Natural killer cell (primary cell): Measurements from ENCODE around the gene POLR3K. TPM values are rescaled to one million over a fixed set of nuclear protein-coding genes. Genes with fewer than 3 reads are reported as not detected.
"Not testable (repeated sequence)": the region's sequence is repeated elsewhere in the genome, so short reads cannot be mapped to it uniquely, and the experiment has no call there.

Source experiments
- ATAC-seq, 3 donors: fragments of 150-1000 bp in 2 of 3; fragments of 200-7000 bp in 1 of 3; cut with Tn5 transposase; 1 replicate in 1 of 3; 2 replicates in 2 of 3; pipeline ENCODE4 v1.10.0; 2021; ENCODE audit warnings: mild to moderate bottlenecking in 2 of 3, moderate library complexity in 2 of 3
- DNase-seq, 2 donors: peaks; one replicate each; pipeline versions ENCODE4 v3.0.0 to v3.0.0-alpha.2; 2013 to 2021; ENCODE audit warnings: mixed read lengths in 1 of 2
- H3K27ac ChIP-seq: one replicate; pipeline ENCODE4 v1.5.1; 2013; ENCODE audit warnings: mild to moderate bottlenecking, low read length
- H3K27me3 ChIP-seq: one replicate; pipeline ENCODE4 v1.6.1; 2013; ENCODE audit warnings: low read length; ENCODE audit not compliant: control insufficient read depth, insufficient read depth
- H3K36me3 ChIP-seq: one replicate; pipeline ENCODE4 v1.6.1; 2013; ENCODE audit warnings: low read length; ENCODE audit not compliant: control insufficient read depth, insufficient read depth
- H3K4me1 ChIP-seq: one replicate; pipeline ENCODE4 v1.6.1; 2013; ENCODE audit warnings: low read length; ENCODE audit not compliant: control insufficient read depth, insufficient read depth
- H3K4me3 ChIP-seq: one replicate; pipeline ENCODE4 v1.5.1; 2013; ENCODE audit warnings: low read length
- H3K9me3 ChIP-seq: one replicate; pipeline ENCODE4 v1.6.1; 2013; ENCODE audit warnings: low read length; ENCODE audit not compliant: control insufficient read depth, insufficient read depth
- H3K27ac Mint-ChIP-seq, 2 donors: one replicate each; pipeline ENCODE4 v1.8.0; 2022; ENCODE audit warnings: mild to moderate bottlenecking in 2 of 2, mixed read lengths in 2 of 2, moderate library complexity in 1 of 2
- H3K27me3 Mint-ChIP-seq, 2 donors: one replicate each; pipeline ENCODE4 v1.8.0; 2022; ENCODE audit warnings: low read depth in 2 of 2, mixed read lengths in 2 of 2
- H3K36me3 Mint-ChIP-seq: one replicate; pipeline ENCODE4 v1.8.0; 2022; ENCODE audit warnings: mixed read lengths
- H3K4me1 Mint-ChIP-seq, 2 donors: one replicate each; pipeline ENCODE4 v1.8.0; 2022; ENCODE audit warnings: mixed read lengths in 2 of 2
- H3K4me3 Mint-ChIP-seq: one replicate; pipeline ENCODE4 v1.8.0; 2022; ENCODE audit warnings: mild to moderate bottlenecking, moderate library complexity, mixed read lengths
- H3K9me3 Mint-ChIP-seq, 2 donors: one replicate each; pipeline ENCODE4 v1.8.0; 2022; ENCODE audit warnings: mixed read lengths in 2 of 2
- WGBS: methylation state at CpG from one replicate; pipeline ENCODE4 v1.1.7; 2013; ENCODE audit warnings: missing lambda C conversion rate; ENCODE audit not compliant: insufficient coverage; 5-methylcytosine and 5-hydroxymethylcytosine counted together
- intact Hi-C: fragments of 100-400 bp; cut with micrococcal nuclease; formaldehyde crosslinking; loops from one replicate; pipeline ENCODE4 v1.14.2; 2022
- total RNA-seq, 4 donors: library from RNA; stranded (reverse); fragments of 120-200 nt in 1 of 4; gene quantifications; one replicate each; pipeline versions ENCODE4 v1.2.3 to v1.2.4, GENCODE V29; 2013 to 2022
- TF ChIP-seq, protein P1 (sequence below): fragments of 200-600 bp; IDR thresholded peaks from one replicate; pipeline ENCODE4 v1.8.0; 2022; ENCODE audit warnings: antibody characterized with exemption

The POLR3K gene
- total RNA-seq, 3 donors from 2014 or later (not counting 1 experiment from before 2014, with no cell fraction given), result 10.6 to 14.6 (median 11.3) TPM

- intact Hi-C loops, H3K27me3 Mint-ChIP-seq, H3K4me3 ChIP-seq, H3K27ac ChIP-seq, H3K9me3 ChIP-seq, H3K27me3 ChIP-seq, H3K4me1 ChIP-seq, H3K9me3 Mint-ChIP-seq, H3K36me3 Mint-ChIP-seq, H3K4me1 Mint-ChIP-seq, H3K36me3 ChIP-seq: not testable (repeated sequence)
- 30% methylated on average over 6 of the region's 27 CpGs for WGBS
- DNase-seq (peak in 1 of 2 donors; percentile 85), ATAC-seq (peak in 2 of 3 donors; percentile 59 to 66)
- H3K4me3 Mint-ChIP-seq, result peak overlapping the region; percentile 59
- TF ChIP-seq, protein P1, sequence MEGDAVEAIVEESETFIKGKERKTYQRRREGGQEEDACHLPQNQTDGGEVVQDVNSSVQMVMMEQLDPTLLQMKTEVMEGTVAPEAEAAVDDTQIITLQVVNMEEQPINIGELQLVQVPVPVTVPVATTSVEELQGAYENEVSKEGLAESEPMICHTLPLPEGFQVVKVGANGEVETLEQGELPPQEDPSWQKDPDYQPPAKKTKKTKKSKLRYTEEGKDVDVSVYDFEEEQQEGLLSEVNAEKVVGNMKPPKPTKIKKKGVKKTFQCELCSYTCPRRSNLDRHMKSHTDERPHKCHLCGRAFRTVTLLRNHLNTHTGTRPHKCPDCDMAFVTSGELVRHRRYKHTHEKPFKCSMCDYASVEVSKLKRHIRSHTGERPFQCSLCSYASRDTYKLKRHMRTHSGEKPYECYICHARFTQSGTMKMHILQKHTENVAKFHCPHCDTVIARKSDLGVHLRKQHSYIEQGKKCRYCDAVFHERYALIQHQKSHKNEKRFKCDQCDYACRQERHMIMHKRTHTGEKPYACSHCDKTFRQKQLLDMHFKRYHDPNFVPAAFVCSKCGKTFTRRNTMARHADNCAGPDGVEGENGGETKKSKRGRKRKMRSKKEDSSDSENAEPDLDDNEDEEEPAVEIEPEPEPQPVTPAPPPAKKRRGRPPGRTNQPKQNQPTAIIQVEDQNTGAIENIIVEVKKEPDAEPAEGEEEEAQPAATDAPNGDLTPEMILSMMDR, result peak; percentile 51
- H3K27ac Mint-ChIP-seq, result peak overlapping the region in 1 of 2 donors; percentile 65
Measured at GRCh38 chr16:10772-11171, 42.6 kb downstream of the POLR3K start.

GRCh38 chr16:9903-10665 is 43.3 kb downstream of the POLR3K start:
- intact Hi-C loops, result no loop called here
- DNase-seq (peak in 1 of 2 donors; percentile 22), ATAC-seq (peak; percentile 30 to 92 (median 92))
- Mint-ChIP-seq H3K9me3 (no peaks in the 10 kb centered on the region), H3K27me3 (no peaks in the 10 kb centered on the region), H3K27ac (peak overlapping the region in 1 of 2 donors; percentile 65), H3K4me1 (no peaks in the 10 kb centered on the region), H3K4me3 (no peak overlapping the region), H3K36me3 (no peaks in the 10 kb centered on the region)
- Histone ChIP-seq H3K27ac (no peak overlapping the region), H3K27me3 (no peaks in the 10 kb centered on the region), H3K36me3 (no peaks in the 10 kb centered on the region), H3K9me3 (no peaks in the 10 kb centered on the region), H3K4me3 (peak overlapping the region; percentile 3), H3K4me1 (no peaks in the 10 kb centered on the region)
- 71% methylated on average over 45 of the region's 48 CpGs for WGBS
- TF ChIP-seq, protein P1, result no peak

Other genes starting within 250 kb of the POLR3K start
- gene SNRNP25, start 220 bp upstream of the POLR3K start, total RNA-seq, result 10 to 100 TPM in 2 of 3 donors, 1 to 10 TPM in 1; 6.4 to 13.4 (median 13.2) TPM
- gene RHBDF1, start 19.0 kb upstream of the POLR3K start, total RNA-seq, result 1 to 10 TPM in 1 of 3 donors, under 1 TPM in 2; 0.26 to 1.1 (median 0.78) TPM
- 10 to 100 TPM; 29.9 to 34.3 (median 31.5) TPM for gene MPG, start 24.6 kb upstream of the POLR3K start, total RNA-seq
- gene NPRL3, start 85.1 kb upstream of the POLR3K start, total RNA-seq, result 10 to 100 TPM; 44.8 to 62.1 (median 55.7) TPM
- gene HBZ, start 99.0 kb upstream of the POLR3K start, total RNA-seq, result not detected
- gene HBM, start 112.4 kb upstream of the POLR3K start, total RNA-seq, result not detected
- gene HBA2, start 119.3 kb upstream of the POLR3K start, total RNA-seq, result 1 to 10 TPM in 2 of 3 donors, not detected in 1; 3.2 to 9.9 TPM
- 10 to 100 TPM in 1 of 3 donors, not detected in 2; 16.9 TPM for gene HBA1, start 123.1 kb upstream of the POLR3K start, total RNA-seq
- gene HBQ1, start 126.9 kb upstream of the POLR3K start, total RNA-seq, result 1 to 10 TPM in 2 of 3 donors, not detected in 1; 1.0 to 2.0 TPM
- 100 to 1,000 TPM; 129 to 168 (median 153) TPM for gene LUC7L, start 175.8 kb upstream of the POLR3K start, total RNA-seq
- gene FAM234A, start 181.2 kb upstream of the POLR3K start, total RNA-seq, result 10 to 100 TPM; 32.4 to 42.6 (median 40.7) TPM
- under 1 TPM in 1 of 3 donors, not detected in 2; 0.25 TPM for gene RGS11, start 222.3 kb upstream of the POLR3K start, total RNA-seq
- 1 to 10 TPM in 1 of 3 donors, under 1 TPM in 1, not detected in 1; 0.49 to 1.4 TPM for gene ARHGDIG, start 227.0 kb upstream of the POLR3K start, total RNA-seq
- not detected for gene PDIA2, start 229.6 kb upstream of the POLR3K start, total RNA-seq